ENCODE results near the gene ARID3C.

DNA sequence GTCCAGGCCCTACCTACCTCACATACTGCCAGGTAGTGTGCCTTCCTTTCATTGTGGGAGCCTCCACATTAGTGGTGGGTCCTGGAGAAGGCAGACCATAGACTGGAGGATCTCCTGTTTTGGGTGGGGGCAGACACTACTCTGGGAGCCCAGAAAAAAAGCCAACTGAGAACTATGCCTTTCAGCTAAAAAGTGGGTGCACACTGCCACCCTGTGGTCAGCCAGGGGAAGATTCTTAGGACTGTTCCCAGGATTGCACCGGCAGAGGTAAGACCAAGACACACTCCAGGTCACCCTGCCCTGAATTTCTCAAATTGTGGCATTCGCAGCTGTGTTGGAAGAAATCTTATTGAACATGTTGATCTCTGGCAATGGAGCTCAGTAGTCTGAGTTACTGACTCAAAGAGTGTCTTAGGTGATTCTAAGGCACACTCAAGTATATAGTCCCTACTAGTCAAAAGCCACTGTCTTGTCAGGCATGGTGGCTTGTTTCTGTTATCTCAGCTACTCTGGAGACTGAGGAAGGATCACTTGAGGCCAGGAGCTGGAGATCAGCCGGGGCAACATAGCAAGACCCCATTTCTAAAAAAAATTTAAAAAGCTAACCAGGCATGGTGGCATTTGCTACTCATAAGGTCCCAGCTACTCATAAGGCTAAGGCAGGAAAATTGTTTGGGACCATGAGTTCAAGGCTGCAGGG, 5.1 kb upstream of the ARID3C start:
- TF ChIP-seq, protein P1, sequence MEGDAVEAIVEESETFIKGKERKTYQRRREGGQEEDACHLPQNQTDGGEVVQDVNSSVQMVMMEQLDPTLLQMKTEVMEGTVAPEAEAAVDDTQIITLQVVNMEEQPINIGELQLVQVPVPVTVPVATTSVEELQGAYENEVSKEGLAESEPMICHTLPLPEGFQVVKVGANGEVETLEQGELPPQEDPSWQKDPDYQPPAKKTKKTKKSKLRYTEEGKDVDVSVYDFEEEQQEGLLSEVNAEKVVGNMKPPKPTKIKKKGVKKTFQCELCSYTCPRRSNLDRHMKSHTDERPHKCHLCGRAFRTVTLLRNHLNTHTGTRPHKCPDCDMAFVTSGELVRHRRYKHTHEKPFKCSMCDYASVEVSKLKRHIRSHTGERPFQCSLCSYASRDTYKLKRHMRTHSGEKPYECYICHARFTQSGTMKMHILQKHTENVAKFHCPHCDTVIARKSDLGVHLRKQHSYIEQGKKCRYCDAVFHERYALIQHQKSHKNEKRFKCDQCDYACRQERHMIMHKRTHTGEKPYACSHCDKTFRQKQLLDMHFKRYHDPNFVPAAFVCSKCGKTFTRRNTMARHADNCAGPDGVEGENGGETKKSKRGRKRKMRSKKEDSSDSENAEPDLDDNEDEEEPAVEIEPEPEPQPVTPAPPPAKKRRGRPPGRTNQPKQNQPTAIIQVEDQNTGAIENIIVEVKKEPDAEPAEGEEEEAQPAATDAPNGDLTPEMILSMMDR (IDR thresholded peaks at IDR 0.05), result peak; percentile 79 to 90 (median 86)
- TF ChIP-seq POLR2A (IDR thresholded peaks at IDR 0.05), result no peak
